Neural crest cell (in vitro differentiated cells): ENCODE results near the gene INPP4B. TPM values are rescaled to one million over a fixed set of nuclear protein-coding genes. Genes with fewer than 3 reads are reported as not detected.

Experiments
- DNase-seq: peaks from one replicate; pipeline ENCODE4 v3.0.0; 2021; ENCODE audit warnings: low read depth, mixed read lengths, low spot score
- H3K27ac Mint-ChIP-seq: one replicate; pipeline ENCODE4 v1.8.0; 2021; ENCODE audit warnings: mild to moderate bottlenecking, mixed read lengths; ENCODE audit not compliant: unreplicated experiment
- H3K27me3 Mint-ChIP-seq: 2 replicates; pipeline ENCODE4 v1.8.0; 2021; ENCODE audit warnings: low read depth, mild to moderate bottlenecking, mixed read lengths
- H3K36me3 Mint-ChIP-seq: 2 replicates; pipeline ENCODE4 v1.8.0; 2021; ENCODE audit warnings: low read depth, mild to moderate bottlenecking, mixed read lengths
- H3K4me1 Mint-ChIP-seq: 2 replicates; pipeline ENCODE4 v1.8.0; 2021; ENCODE audit warnings: mixed read lengths
- H3K4me3 Mint-ChIP-seq: one replicate; pipeline ENCODE4 v1.8.0; 2021; ENCODE audit warnings: mild to moderate bottlenecking, mixed read lengths
- H3K9me3 Mint-ChIP-seq: 2 replicates; pipeline ENCODE4 v1.8.0; 2021; ENCODE audit warnings: mixed read lengths
- long read RNA-seq: library from polyadenylated mRNA; unstranded; transcript quantifications from one replicate; pipeline ENCODE4 v2.0.0, GENCODE V29; 2020
- total RNA-seq: library from RNA; stranded (reverse); gene quantifications from 2 replicates; pipeline ENCODE4 v1.2.1, GENCODE V29; 2021
- TF ChIP-seq, protein P1 (sequence below): fragments of 200-600 bp; sonication (generic); conservative IDR thresholded peaks from 2 replicates; pipeline ENCODE4 v1.5.0; 2021; ENCODE audit warnings: antibody characterized with exemption, mild to moderate bottlenecking

INPP4B gene
- 7.0 and 7.3 TPM in 2 replicates for total RNA-seq
- long read RNA-seq, partial matches to known transcripts = 10 of 13 reads
- long read RNA-seq, other reads (novel, unspliced or antisense) = 3 of 13 reads

DNA sequence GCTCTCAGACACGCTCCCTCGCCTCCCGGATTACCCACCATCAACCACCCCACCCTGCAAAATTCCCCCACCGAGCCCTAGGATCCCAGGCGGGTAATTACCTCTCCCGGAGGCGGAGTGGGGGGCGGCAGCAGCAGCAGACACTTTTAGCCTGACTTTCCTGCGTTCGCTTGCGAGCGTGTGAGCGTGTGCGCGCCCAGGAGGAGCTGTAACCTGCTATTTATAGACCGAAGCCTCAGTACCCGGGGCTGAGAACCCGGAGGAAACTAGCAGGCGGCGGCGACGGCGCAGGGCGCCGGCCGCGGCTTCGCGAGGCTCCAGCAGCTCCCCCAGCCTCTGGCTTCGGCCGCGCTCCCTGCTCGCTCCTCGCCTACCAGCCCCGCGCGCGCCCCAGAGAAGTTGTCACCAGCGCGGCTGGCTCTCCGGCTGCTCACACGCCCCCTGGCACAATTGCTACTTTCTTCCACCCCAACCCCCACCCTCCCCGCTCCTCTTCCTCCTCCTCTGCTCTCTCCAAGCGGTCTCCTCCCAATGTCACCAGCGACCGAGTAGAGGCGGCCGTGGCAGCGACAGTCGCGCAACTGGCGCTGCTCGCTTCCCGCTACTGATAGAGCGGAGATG lies at the start of gene INPP4B:
INPP4B (minus strand) TSS at position 194 of the 621 bp plus-strand sequence.
- peak; percentile 38 for DNase-seq
- no peaks in the 10 kb centered on the region for H3K9me3 Mint-ChIP-seq
- H3K27ac Mint-ChIP-seq = no peak within 1 kb of the TSS
- H3K4me1 Mint-ChIP-seq = no peaks in the 10 kb centered on the region
- TF ChIP-seq, protein P1, sequence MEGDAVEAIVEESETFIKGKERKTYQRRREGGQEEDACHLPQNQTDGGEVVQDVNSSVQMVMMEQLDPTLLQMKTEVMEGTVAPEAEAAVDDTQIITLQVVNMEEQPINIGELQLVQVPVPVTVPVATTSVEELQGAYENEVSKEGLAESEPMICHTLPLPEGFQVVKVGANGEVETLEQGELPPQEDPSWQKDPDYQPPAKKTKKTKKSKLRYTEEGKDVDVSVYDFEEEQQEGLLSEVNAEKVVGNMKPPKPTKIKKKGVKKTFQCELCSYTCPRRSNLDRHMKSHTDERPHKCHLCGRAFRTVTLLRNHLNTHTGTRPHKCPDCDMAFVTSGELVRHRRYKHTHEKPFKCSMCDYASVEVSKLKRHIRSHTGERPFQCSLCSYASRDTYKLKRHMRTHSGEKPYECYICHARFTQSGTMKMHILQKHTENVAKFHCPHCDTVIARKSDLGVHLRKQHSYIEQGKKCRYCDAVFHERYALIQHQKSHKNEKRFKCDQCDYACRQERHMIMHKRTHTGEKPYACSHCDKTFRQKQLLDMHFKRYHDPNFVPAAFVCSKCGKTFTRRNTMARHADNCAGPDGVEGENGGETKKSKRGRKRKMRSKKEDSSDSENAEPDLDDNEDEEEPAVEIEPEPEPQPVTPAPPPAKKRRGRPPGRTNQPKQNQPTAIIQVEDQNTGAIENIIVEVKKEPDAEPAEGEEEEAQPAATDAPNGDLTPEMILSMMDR = no peak
- peak within 1 kb of the TSS; percentile 96 for H3K4me3 Mint-ChIP-seq
- H3K36me3 Mint-ChIP-seq = no peaks in the 10 kb centered on the region
- peaks cover 74% of the 10 kb centered on the region for H3K27me3 Mint-ChIP-seq

DNA sequence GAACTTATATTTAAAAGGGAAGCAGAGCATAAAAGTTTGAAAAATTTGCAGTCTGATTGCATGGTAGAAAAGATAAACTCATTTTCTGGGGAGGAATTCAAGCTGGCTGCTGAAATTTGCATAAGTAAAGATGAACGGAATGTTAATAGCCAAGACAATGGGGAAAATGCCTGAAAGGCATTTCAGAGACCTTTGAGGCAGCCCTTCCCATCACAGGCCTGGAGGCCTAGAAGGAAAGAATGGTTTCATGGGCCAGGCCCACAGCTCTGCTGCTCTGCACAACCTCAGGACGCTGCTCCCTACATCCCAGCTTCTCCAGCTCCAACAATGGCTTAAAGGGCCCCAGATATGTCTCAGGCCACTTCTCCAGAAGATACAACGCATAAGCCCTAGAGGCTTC lies 46.9 kb upstream of the INPP4B start:
- Mint-ChIP-seq H3K4me1 (no peaks in the 10 kb centered on the region), H3K27me3 (no peaks in the 10 kb centered on the region), H3K36me3 (peaks cover 12% of the 10 kb centered on the region), H3K27ac (no peak overlapping the region), H3K4me3 (no peak overlapping the region), H3K9me3 (peaks cover 33% of the 10 kb centered on the region)
- no peak for DNase-seq
- TF ChIP-seq, protein P1 = no peak

DNA sequence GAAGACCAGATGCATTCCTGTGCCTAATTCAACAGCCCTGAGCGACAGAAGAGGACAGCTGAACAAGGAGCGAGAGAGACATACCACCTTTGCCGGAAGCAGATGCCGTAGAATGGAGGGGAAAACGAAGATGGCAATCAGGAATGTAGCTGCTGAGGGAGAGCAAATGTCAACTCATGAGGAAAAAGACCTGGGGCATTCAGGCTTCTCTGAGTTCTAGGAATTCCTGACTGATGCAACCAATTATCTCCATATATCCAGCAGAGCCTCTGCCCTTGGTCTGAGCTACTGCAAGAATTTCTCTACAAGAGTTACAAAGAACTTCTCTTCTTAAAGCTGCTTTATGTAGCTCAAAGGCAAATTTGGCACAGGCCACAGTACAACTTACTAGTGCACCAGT lies 40.5 kb upstream of the INPP4B start:
- TF ChIP-seq, protein P1 = no peak
- Mint-ChIP-seq H3K4me3 (no peak overlapping the region), H3K27me3 (no peaks in the 10 kb centered on the region), H3K36me3 (no peaks in the 10 kb centered on the region), H3K9me3 (peaks cover 4% of the 10 kb centered on the region), H3K4me1 (no peaks in the 10 kb centered on the region), H3K27ac (no peak overlapping the region)
- DNase-seq = no peak

DNA sequence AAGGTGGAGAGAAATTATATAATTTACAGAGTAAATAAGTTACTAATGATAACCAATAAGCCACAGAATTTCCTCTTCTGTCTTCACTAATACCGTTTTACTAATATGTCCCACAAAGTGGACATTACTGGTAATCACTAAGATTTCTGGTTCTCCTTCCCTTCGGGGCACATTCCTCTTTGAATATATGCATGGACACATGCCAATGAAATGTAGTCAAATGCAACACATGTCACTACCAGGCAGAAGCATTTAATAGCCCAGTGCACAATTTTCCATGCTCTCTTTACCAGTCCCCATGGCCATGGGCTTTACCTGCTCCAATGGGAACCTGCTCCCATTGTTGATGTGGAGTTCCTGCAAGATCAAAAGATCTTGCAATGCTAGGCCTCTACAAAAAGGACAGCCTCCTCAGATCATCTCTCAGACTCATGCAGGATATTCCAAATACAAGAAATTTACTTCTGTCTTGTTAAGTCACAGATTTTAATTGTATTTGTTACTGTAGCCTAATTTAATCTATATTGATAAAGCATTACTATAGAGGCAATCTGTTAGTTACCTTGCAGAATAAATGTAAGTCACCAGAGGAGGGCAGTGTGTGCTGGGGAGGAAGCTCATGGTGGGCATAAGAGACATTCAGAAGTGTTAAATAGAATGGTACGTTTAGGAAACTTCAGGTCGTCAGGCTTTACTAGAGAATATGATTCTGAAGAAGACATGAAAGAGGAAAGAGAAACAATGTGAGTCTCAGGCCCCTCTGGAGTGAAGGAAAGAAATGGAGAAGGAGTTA lies 37.1 kb upstream of the INPP4B start:
- H3K4me1 Mint-ChIP-seq = no peaks in the 10 kb centered on the region
- H3K27me3 Mint-ChIP-seq = no peaks in the 10 kb centered on the region
- TF ChIP-seq, protein P1 = peak; percentile 51
- no peaks in the 10 kb centered on the region for H3K9me3 Mint-ChIP-seq
- no peak overlapping the region for H3K4me3 Mint-ChIP-seq
- no peak overlapping the region for H3K27ac Mint-ChIP-seq
- H3K36me3 Mint-ChIP-seq = no peaks in the 10 kb centered on the region
- DNase-seq = no peak

DNA sequence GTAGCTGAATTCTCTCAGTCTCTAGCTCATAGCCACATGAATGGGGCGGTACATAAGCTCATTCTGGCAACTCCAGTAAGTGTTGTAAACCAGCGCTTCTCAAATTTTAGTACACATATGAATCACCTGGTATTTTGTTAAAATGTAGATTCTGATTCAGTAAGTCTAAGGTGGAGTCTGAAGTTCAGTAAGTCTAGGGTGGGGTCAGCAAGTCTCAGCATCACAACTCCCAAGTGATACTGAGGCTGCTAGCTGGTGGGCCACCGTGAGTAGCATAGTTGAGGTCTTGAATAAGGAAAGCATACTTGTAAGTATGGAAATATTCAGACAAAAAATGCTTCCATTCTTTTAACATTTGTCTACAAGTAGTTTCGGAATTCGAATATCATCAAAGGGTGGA lies 36.1 kb upstream of the INPP4B start:
- DNase-seq = no peak
- Mint-ChIP-seq H3K4me3 (no peak overlapping the region), H3K27me3 (no peaks in the 10 kb centered on the region), H3K4me1 (no peaks in the 10 kb centered on the region), H3K27ac (no peak overlapping the region), H3K36me3 (no peaks in the 10 kb centered on the region), H3K9me3 (no peaks in the 10 kb centered on the region)
- TF ChIP-seq, protein P1 = no peak
